Heart right ventricle (tissue), 16 donors: ENCODE results near the gene KLF6. TPM values are rescaled to one million over a fixed set of nuclear protein-coding genes. Genes with fewer than 3 reads are reported as not detected.

Experiments
- ATAC-seq, 8 donors: fragments of 200-7000 bp; cut with Tn5 transposase; one replicate each; pipeline ENCODE4 v1.9.1; 2020; ENCODE audit warnings: mild to moderate bottlenecking in 8 of 8, moderate library complexity in 8 of 8, moderate number of reproducible peaks in 1 of 8
- DNase-seq, 2 donors: peaks; one replicate each; pipeline ENCODE4 v3.0.0-alpha.2; 2020
- H3K27ac ChIP-seq, 10 donors: fragments of 200-600 bp; sonication (generic) in 2 of 10; one replicate each; pipeline versions ENCODE4 v1.5.0 to v1.8.0; 2020 to 2022; ENCODE audit warnings: mild to moderate bottlenecking in 3 of 10
- H3K27me3 ChIP-seq, 7 donors: fragments of 200-600 bp; one replicate each; pipeline ENCODE4 v1.8.0; 2021 to 2022; ENCODE audit warnings: mild to moderate bottlenecking in 2 of 7
- H3K36me3 ChIP-seq, 9 donors: fragments of 200-600 bp; sonication (generic) in 1 of 9; one replicate each; pipeline versions ENCODE4 v1.5.0 to v1.8.0; 2020 to 2022; ENCODE audit warnings: mild to moderate bottlenecking in 2 of 9
- H3K4me1 ChIP-seq, 9 donors: fragments of 200-600 bp; sonication (generic) in 1 of 9; one replicate each; pipeline versions ENCODE4 v1.5.0 to v1.8.0; 2020 to 2022; ENCODE audit warnings: mild to moderate bottlenecking in 4 of 9
- H3K4me3 ChIP-seq, 10 donors: fragments of 200-600 bp; sonication (generic) in 2 of 10; one replicate each; pipeline versions ENCODE4 v1.5.0 to v1.8.0; 2020 to 2022; ENCODE audit warnings: mild to moderate bottlenecking in 7 of 10, moderate library complexity in 2 of 10
- H3K9me3 ChIP-seq, 11 donors: fragments of 200-600 bp in 10 of 11; sonication (generic) in 2 of 11; one replicate each; pipeline versions ENCODE4 v1.5.0 to v1.8.0; 2013 to 2022; ENCODE audit warnings: mild to moderate bottlenecking in 2 of 11, control low read depth in 1 of 11, moderate library complexity in 1 of 11
- CTCF ChIP-seq, 9 donors: fragments of 200-600 bp; sonication (generic) in 2 of 9; IDR thresholded peaks; one replicate each; pipeline versions ENCODE4 v1.5.0 to v1.8.0; 2021 to 2022; ENCODE audit warnings: antibody characterized with exemption in 9 of 9, mild to moderate bottlenecking in 5 of 9, moderate library complexity in 1 of 9
- WGBS, 2 donors: extraction: QIAGEN DNeasy Blood & Tissue Kit; methylation state at CpG; one replicate each; pipeline ENCODE4 v1.1.7; 2013; ENCODE audit warnings: inconsistent platforms in 1 of 2; 5-methylcytosine and 5-hydroxymethylcytosine counted together
- intact Hi-C, 10 donors: fragments of 100-400 bp; cut with DNase I; formaldehyde crosslinking; loops; one replicate each; pipeline versions ENCODE4 v1.11.1 to v1.14.2; 2022
- polyA plus RNA-seq, 2 donors: library from polyadenylated mRNA; stranded (reverse); fragments of 200-250 nt; gene quantifications; one replicate each; pipeline ENCODE4 v1.2.3, GENCODE V29; 2013
- total RNA-seq, 10 donors: library from RNA; stranded (reverse); fragmentation: NEBNext Ultra II Directional in 3 of 10; extraction: Animal tissue kit (Norgen Biotek cat#: 25700) in 3 of 10; gene quantifications; one replicate each; pipeline versions ENCODE4 v1.2.1 to v1.2.4, GENCODE V29; 2021 to 2023
- donor health status: Arrhythmogenic right ventricular cardiomyopathy.
- donor health status: ischemic (EF 13 %, LVEDD 7.1; RV severe dilation, severe dysfunction).
- donor health status: healthy with polysubstance abuse.
- donor health status: DM: no; HTN: yes; CAD: no.
- donor health status: DM: no; HTN: no; CAD: no.
- donor health status: ischemic (EF 25% LVEDD 6.9; RV normal size, moderate dysfunction).
- donor health status: ischemic (EF 25% LVEDD 5.7; RV mildly dilated, moderate dysfunction).
- donor health status: healthy.
- donor health status: DM: yes; HTN: yes; CAD: no.
- donor health status: Ischemic cardiomyopathy.
- donor health status: ischemic (EF 35%, LVEDD 5.7; RV mildly dilated, moderate dysfunction).
- donor health status: nonischemic (EF 11% LVEDD 7.7; RV severe dilation, severe dysfunction).
- donor health status: DM: yes; HTN: yes; CAD: no.
- donor health status: PGD.
- donor health status: ischemic (EF 29% LVEDD 5.4; RV normal size, mild dysfunction).
- donor health status: nonischemic (EF 23%, LVEDD 6.1; RV moderate dilation, normal function).

KLF6 gene
- total and polyA plus RNA-seq, 12 donors, result 22.1 to 90.5 (median 52.0) TPM

- peak overlapping the region in 2 of 10 donors; percentile 50 to 57 for H3K4me3 ChIP-seq
- 94 to 98% methylated on average over 27 of the region's 27 CpGs for WGBS, 2 donors
- H3K4me1 ChIP-seq, result peaks cover 6 to 44% (median 28%) of the 10 kb centered on the region in 9 donors
- DNase-seq (no peak), ATAC-seq (peak in 4 of 8 donors; percentile 2 to 48 (median 4))
- H3K36me3 ChIP-seq, result no peaks in the 10 kb centered on the region
- H3K27ac ChIP-seq, result peak overlapping the region in 9 of 10 donors; percentile 61 to 88 (median 82)
- intact Hi-C loops, result no loop called here
- H3K27me3 ChIP-seq, result no peaks in the 10 kb centered on the region
- TF ChIP-seq CTCF (IDR thresholded peaks at IDR 0.05), result no peak
- H3K9me3 ChIP-seq, result no peaks in the 10 kb centered on the region
Measured at GRCh38 chr10:3827768-3828403, 42.9 kb upstream of the KLF6 start.

GRCh38 chr10:3827266-3827665 lies 42.3 kb upstream of the KLF6 start:
- 92% methylated on average over 10 of the region's 10 CpGs for WGBS, 2 donors
- Histone ChIP-seq H3K4me1 (peaks cover 6 to 44% (median 28%) of the 10 kb centered on the region in 9 donors), H3K4me3 (no peak overlapping the region), H3K9me3 (no peaks in the 10 kb centered on the region), H3K36me3 (no peaks in the 10 kb centered on the region), H3K27me3 (no peaks in the 10 kb centered on the region), H3K27ac (peak overlapping the region in 5 of 10 donors; percentile 5 to 45 (median 33))
- DNase-seq (no peak), ATAC-seq (no peak)
- no peak for TF ChIP-seq CTCF (IDR thresholded peaks at IDR 0.05)
- intact Hi-C loops, result no loop called here

- 68 to 76% methylated on average over 21 of the region's 21 CpGs for WGBS, 2 donors
- Histone ChIP-seq H3K9me3 (no peaks in the 10 kb centered on the region), H3K27ac (peak overlapping the region in 8 of 10 donors; percentile 46 to 74 (median 65)), H3K4me1 (peaks cover 6 to 35% (median 20%) of the 10 kb centered on the region in 9 donors), H3K36me3 (no peaks in the 10 kb centered on the region), H3K27me3 (no peaks in the 10 kb centered on the region), H3K4me3 (peak overlapping the region in 2 of 10 donors; percentile 4 to 15)
- intact Hi-C loops, result no loop called here
- ATAC-seq (peak in 7 of 8 donors; percentile 34 to 70 (median 51)), DNase-seq (peak in 1 of 2 donors; percentile 62)
- peak in 2 of 9 donors; percentile 12 to 33 for TF ChIP-seq CTCF (IDR thresholded peaks at IDR 0.05)
Measured at GRCh38 chr10:3825862-3826351, 40.9 kb upstream of the KLF6 start.

- intact Hi-C loops, result no loop called here
- no peaks in the 10 kb centered on the region for H3K36me3 ChIP-seq
- H3K27ac ChIP-seq, result peak overlapping the region in 7 of 10 donors; percentile 46 to 74 (median 69)
- H3K9me3 ChIP-seq, result no peaks in the 10 kb centered on the region
- peaks cover 6 to 29% (median 16%) of the 10 kb centered on the region in 9 donors for H3K4me1 ChIP-seq
- H3K4me3 ChIP-seq, result no peak overlapping the region
- ATAC-seq, result peak in 1 of 8 donors; percentile 36
- no peak for TF ChIP-seq CTCF (IDR thresholded peaks at IDR 0.05)
- no peak for DNase-seq
- whole genome bisulfite sequencing, 2 donors, result 71 to 81% methylated on average over 6 of the region's 6 CpGs
- H3K27me3 ChIP-seq, result no peaks in the 10 kb centered on the region
Measured at GRCh38 chr10:3825244-3825643, 40.2 kb upstream of the KLF6 start.
